ENCODE results near the gene CLIP4. TPM values are rescaled to one million over a fixed set of nuclear protein-coding genes. Genes with fewer than 3 reads are reported as not detected.

CLIP4 gene
- total RNA-seq, 1 experiment from 2014 or later = 18.2 TPM

- H3K9me3 ChIP-seq (ENCODE audit: low read depth, low read length, poor library complexity, severe bottlenecking) = no peaks in the 10 kb centered on the region
- intact Hi-C loops (cut with micrococcal nuclease; ENCODE audit: unreplicated experiment) = no loop called here
- no peak overlapping the region for H3K27ac ChIP-seq (ENCODE audit: low read depth, low read length, poor library complexity, severe bottlenecking)
- ChIA-PET CTCF (no interaction called here), POLR2A (ENCODE audit: low non-redundant PET) (no interaction called here)
- BruUV-seq (replicated peaks) = no TSS peak
- no peak for DNase-seq (ENCODE audit: low spot score)
- H3K4me3 ChIP-seq (ENCODE audit: low read depth, low read length, poor library complexity, severe bottlenecking) = no peak overlapping the region
- H3K27me3 ChIP-seq (replicated peaks; ENCODE audit: insufficient read depth, low read depth, low read length, poor library complexity) = no peaks in the 10 kb centered on the region
- no peaks in the 10 kb centered on the region for H3K36me3 ChIP-seq (ENCODE audit: insufficient read depth, low read length, poor library complexity, severe bottlenecking)
- H3K4me1 ChIP-seq (ENCODE audit: insufficient read depth, low read length, poor library complexity, severe bottlenecking) = peaks cover 7% of the 10 kb centered on the region
- TF ChIP-seq EZH2 (IDR thresholded peaks at IDR 0.05; ENCODE audit: borderline replicate concordance, low read depth, low read length, poor library complexity, severe bottlenecking) = no peak
- TF ChIP-seq CTCF (conservative IDR thresholded peaks at IDR 0.05; ENCODE audit: low read depth, low read length) = no peak
Measured at GRCh38 chr2:29201979-29202378, 86.8 kb downstream of the CLIP4 start.

DNA sequence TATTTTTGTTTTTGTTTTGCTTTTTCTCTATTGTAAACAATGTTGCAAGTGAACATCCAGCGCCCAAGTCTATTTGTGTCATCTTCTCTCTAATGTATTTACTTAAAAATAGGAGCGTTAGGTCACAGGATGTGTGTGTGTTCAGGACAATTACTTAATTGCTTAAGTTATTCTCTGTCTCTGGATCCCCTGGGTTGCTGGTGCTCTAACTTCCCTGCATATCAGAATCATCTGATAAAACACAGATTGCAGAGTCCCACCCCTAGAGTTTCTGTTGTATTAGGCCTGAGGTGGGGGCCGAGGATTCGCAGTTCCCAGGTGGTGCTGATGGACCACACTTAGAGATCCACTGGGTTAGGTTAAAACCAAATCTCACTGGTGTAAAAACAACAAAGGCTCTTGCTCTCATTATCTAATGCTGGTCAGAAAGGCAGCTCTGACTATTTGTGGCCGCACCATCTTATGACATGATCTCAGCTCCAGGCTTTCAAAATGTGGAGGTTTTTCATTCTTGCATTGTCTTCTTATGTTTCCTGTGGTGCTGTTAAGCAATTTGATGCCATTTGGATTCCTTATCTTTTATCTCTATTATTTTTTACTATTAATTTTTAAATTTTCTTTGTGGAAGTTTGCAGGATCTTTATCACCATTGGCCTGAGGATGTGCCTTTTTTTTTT lies 87.7 kb downstream of the CLIP4 start:
- BruUV-seq (replicated peaks) = no TSS peak

GRCh38 chr2:29206941-29207340 lies 91.7 kb downstream of the CLIP4 start:
- TF ChIP-seq EZH2 (IDR thresholded peaks at IDR 0.05; ENCODE audit: borderline replicate concordance, low read depth, low read length, poor library complexity, severe bottlenecking) (no peak), CTCF (conservative IDR thresholded peaks at IDR 0.05; ENCODE audit: low read depth, low read length) (no peak)
- no peak for DNase-seq (ENCODE audit: low spot score)
- no peaks in the 10 kb centered on the region for H3K27me3 ChIP-seq (replicated peaks; ENCODE audit: insufficient read depth, low read depth, low read length, poor library complexity)
- intact Hi-C loops (cut with micrococcal nuclease; ENCODE audit: unreplicated experiment) = no loop called here
- POLR2A ChIA-PET (ENCODE audit: low non-redundant PET) = no interaction called here
- no peaks in the 10 kb centered on the region for H3K36me3 ChIP-seq (ENCODE audit: insufficient read depth, low read length, poor library complexity, severe bottlenecking)
- H3K4me3 ChIP-seq (ENCODE audit: low read depth, low read length, poor library complexity, severe bottlenecking) = no peak overlapping the region
- CTCF ChIA-PET = no interaction called here
- H3K9me3 ChIP-seq (ENCODE audit: low read depth, low read length, poor library complexity, severe bottlenecking) = no peaks in the 10 kb centered on the region
- BruUV-seq (replicated peaks) = no TSS peak
- H3K27ac ChIP-seq (ENCODE audit: low read depth, low read length, poor library complexity, severe bottlenecking) = no peak overlapping the region
- peaks cover 7% of the 10 kb centered on the region for H3K4me1 ChIP-seq (ENCODE audit: insufficient read depth, low read length, poor library complexity, severe bottlenecking)

More for the DNA sequence above, 87.7 kb downstream of the CLIP4 start:
- H3K4me3 ChIP-seq (ENCODE audit: low read depth, low read length, poor library complexity, severe bottlenecking) = no peak overlapping the region
- H3K27ac ChIP-seq (ENCODE audit: low read depth, low read length, poor library complexity, severe bottlenecking) = no peak overlapping the region
- ChIA-PET POLR2A (ENCODE audit: low non-redundant PET) (no interaction called here), CTCF (interaction anchor here (0.7 kb wide), 1 partner anchor 428 kb away, joined by 5 read pairs; no protein-coding TSS in a partner anchor)
- no peak for TF ChIP-seq EZH2 (IDR thresholded peaks at IDR 0.05; ENCODE audit: borderline replicate concordance, low read depth, low read length, poor library complexity, severe bottlenecking)
- no peak for TF ChIP-seq CTCF (conservative IDR thresholded peaks at IDR 0.05; ENCODE audit: low read depth, low read length)
- peak; percentile 32 for DNase-seq (ENCODE audit: low spot score)
- H3K36me3 ChIP-seq (ENCODE audit: insufficient read depth, low read length, poor library complexity, severe bottlenecking) = no peaks in the 10 kb centered on the region
- H3K4me1 ChIP-seq (ENCODE audit: insufficient read depth, low read length, poor library complexity, severe bottlenecking) = peaks cover 7% of the 10 kb centered on the region
- H3K9me3 ChIP-seq (ENCODE audit: low read depth, low read length, poor library complexity, severe bottlenecking) = no peaks in the 10 kb centered on the region
- H3K27me3 ChIP-seq (replicated peaks; ENCODE audit: insufficient read depth, low read depth, low read length, poor library complexity) = no peaks in the 10 kb centered on the region
- intact Hi-C loops (cut with micrococcal nuclease; ENCODE audit: unreplicated experiment) = no loop called here
